Astrocyte of the cerebellum (primary cell): ENCODE results near the gene RBM5.

Experiments used
- DNase-seq: peaks from one replicate; pipeline ENCODE4 v3.0.0-alpha.2; 2011; ENCODE audit warnings: low read depth
- H3K4me3 ChIP-seq: 2 replicates; pipeline ENCODE4 v1.5.1; 2011; ENCODE audit warnings: mild to moderate bottlenecking, low read depth, low read length, moderate library complexity
- CTCF ChIP-seq: IDR thresholded peaks from 2 replicates; pipeline ENCODE4 v1.5.1; 2012; ENCODE audit warnings: low read length, low read depth, moderate library complexity, mild to moderate bottlenecking; ENCODE audit errors: missing control alignments
- in situ Hi-C: cut with HindIII; loops from 2 replicates; pipeline ENCODE4 v1.10.0; 2017; ENCODE audit warnings: low sequenced_read_pairs

RBM5 gene

DNA sequence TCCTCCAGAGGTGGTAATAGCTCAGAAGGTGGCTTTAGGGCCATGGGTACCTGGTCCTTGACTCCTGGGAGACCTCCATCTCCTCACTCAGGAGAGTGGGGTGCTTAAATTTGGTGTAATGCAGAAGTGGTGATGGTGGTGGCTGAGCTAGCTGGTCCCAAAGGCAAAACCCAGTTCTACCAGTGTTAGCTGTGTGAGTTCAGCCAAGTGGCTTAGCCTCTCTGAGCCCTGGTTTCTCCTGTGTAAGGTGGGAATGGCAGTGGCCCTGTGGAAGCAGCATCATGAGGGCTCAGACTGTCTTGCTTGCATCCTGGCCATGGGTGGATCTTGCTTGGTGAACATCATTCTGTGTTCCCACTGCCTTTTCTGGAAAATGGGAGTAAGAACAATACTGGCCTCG lies 75.8 kb downstream of the RBM5 start:
- no peak for TF ChIP-seq CTCF
- DNase-seq = no peak
- in situ Hi-C loops = no loop called here
- H3K4me3 ChIP-seq = no peak overlapping the region

GRCh38 chr3:50164984-50165909 lies 76.5 kb downstream of the RBM5 start:
- no peak for TF ChIP-seq CTCF
- no peak overlapping the region for H3K4me3 ChIP-seq
- peak; percentile 58 for DNase-seq
- in situ Hi-C loops = no loop called here

GRCh38 chr3:50165910-50166538 lies 77.3 kb downstream of the RBM5 start:
- in situ Hi-C loops = no loop called here
- no peak for DNase-seq
- H3K4me3 ChIP-seq = no peak overlapping the region
- TF ChIP-seq CTCF = no peak

DNA sequence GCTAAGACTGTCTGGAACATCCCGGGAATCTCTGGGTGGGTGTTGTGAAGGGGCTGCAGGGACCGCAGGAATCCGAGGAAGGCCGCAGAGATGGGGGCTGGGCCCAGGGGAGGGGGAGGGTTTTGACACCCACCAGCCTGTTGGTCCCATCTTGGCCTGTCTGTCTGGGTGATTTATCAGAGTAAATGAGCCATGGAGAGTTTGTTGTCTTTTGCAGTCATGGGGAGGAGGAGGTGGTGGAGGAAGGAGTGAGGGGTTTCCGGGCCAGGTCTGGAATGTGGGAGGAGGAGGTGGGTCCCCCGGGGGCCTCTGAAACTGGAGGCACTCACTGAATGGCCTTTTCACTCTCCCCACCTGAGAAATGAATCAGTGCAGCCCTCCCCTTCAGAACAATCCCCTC lies 77.9 kb downstream of the RBM5 start:
- TF ChIP-seq CTCF = no peak
- no peak overlapping the region for H3K4me3 ChIP-seq
- no peak for DNase-seq
- in situ Hi-C loops = no loop called here

DNA sequence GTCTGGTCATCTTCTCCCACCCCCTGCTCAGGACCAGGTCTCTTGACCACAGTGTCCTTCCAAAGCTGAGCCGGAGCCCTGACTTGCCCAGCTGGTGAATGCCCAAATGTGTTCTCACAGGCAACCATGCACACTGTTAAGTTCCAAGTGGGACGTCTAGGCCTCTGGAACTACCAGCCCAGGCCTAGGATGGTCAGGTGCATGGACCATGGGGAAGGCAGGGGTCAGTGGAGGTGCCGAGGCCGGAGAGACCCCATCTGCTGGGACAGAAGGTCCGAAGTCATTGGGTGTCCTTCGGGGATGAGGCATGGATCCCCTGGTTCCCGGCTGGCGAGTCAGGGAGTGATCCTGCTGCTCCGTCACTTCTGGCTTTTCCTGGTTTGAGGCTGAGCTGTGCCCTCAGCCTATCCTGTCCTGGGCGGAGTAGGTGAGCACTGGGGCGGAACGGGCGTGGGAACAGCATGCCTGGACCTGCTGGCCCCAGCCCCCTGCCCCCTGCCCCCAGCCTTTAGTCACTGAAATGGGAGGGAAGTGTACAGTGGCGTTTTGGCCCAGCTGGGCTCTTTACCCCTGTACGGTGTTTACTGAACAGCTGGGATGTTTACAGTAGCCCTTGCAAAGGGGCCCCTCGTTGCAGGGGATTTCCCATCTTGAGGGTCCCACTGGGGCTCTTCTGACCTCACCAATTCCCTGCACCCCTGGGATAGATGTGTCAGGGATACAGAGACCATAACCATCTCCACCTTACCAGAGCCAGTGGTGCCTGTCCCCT lies 78.5 kb downstream of the RBM5 start:
- no peak for TF ChIP-seq CTCF
- no peak overlapping the region for H3K4me3 ChIP-seq
- DNase-seq = no peak
- in situ Hi-C loops = no loop called here

GRCh38 chr3:50167841-50168209 lies 79.1 kb downstream of the RBM5 start:
- TF ChIP-seq CTCF = no peak
- in situ Hi-C loops = no loop called here
- H3K4me3 ChIP-seq = no peak overlapping the region
- DNase-seq = no peak
